SU-DHL-6 (cell line): ENCODE measurements around the gene ST6GAL1.

Source experiments
- EZH2phosphoT487 ChIP-seq: fragments of 200-600 bp; sonication (generic), shearing (Covaris generic); conservative IDR thresholded peaks from 2 replicates; pipeline ENCODE4 v1.6.1; 2018; ENCODE audit warnings: mild to moderate bottlenecking, antibody characterized with exemption, low read length, moderate library complexity, mixed read lengths
- TF ChIP-seq, protein P1 (sequence below): fragments of 200-600 bp; sonication (generic); IDR thresholded peaks from one replicate; pipeline ENCODE4 v1.5.1; 2017; ENCODE audit warnings: antibody characterized with exemption, mild to moderate bottlenecking, low read length, moderate library complexity; ENCODE audit not compliant: insufficient read depth, poor library complexity, severe bottlenecking

DNA sequence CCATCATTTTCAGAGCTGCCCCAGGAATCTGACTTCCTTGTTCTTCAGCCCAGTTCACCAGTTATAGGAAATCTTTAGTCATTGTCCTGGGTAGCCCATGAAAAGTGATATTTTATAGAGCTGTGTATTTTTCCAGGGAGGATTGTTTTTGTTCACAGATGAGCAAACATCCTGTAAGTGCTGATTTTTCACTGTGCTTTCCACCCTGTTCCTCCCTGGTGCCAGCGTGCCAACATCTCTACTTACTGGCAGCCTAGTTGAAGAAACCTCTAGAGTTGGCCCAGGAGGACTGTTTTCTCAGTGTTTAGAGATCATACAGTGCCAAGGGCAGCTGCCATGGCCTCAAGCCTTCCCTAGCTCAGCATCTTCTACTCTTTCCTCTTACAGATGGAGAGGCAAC, 41.3 kb downstream of the ST6GAL1 start:
- TF ChIP-seq, protein P1, sequence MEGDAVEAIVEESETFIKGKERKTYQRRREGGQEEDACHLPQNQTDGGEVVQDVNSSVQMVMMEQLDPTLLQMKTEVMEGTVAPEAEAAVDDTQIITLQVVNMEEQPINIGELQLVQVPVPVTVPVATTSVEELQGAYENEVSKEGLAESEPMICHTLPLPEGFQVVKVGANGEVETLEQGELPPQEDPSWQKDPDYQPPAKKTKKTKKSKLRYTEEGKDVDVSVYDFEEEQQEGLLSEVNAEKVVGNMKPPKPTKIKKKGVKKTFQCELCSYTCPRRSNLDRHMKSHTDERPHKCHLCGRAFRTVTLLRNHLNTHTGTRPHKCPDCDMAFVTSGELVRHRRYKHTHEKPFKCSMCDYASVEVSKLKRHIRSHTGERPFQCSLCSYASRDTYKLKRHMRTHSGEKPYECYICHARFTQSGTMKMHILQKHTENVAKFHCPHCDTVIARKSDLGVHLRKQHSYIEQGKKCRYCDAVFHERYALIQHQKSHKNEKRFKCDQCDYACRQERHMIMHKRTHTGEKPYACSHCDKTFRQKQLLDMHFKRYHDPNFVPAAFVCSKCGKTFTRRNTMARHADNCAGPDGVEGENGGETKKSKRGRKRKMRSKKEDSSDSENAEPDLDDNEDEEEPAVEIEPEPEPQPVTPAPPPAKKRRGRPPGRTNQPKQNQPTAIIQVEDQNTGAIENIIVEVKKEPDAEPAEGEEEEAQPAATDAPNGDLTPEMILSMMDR: no peak
- TF ChIP-seq EZH2phosphoT487: no peak
